NT2/D1 (cell line): ENCODE measurements around the gene SCN8A.
"Not testable (repeated sequence)": the region's sequence is repeated elsewhere in the genome, so short reads cannot be mapped to it uniquely, and the experiment has no call there.

Experiments
- SUZ12 ChIP-seq: IDR thresholded peaks from 2 replicates; pipeline ENCODE4 v1.6.1; 2011; ENCODE audit not compliant: insufficient read length, insufficient read depth; ENCODE audit errors: extremely low read depth
- YY1 ChIP-seq: IDR thresholded peaks from 2 replicates; pipeline ENCODE4 v1.6.1; 2011; ENCODE audit not compliant: insufficient read length, insufficient read depth
- ZNF274 ChIP-seq: IDR thresholded peaks from 2 replicates; pipeline ENCODE4 v1.6.1; 2011; ENCODE audit warnings: mild to moderate bottlenecking, low read depth, low read length

DNA sequence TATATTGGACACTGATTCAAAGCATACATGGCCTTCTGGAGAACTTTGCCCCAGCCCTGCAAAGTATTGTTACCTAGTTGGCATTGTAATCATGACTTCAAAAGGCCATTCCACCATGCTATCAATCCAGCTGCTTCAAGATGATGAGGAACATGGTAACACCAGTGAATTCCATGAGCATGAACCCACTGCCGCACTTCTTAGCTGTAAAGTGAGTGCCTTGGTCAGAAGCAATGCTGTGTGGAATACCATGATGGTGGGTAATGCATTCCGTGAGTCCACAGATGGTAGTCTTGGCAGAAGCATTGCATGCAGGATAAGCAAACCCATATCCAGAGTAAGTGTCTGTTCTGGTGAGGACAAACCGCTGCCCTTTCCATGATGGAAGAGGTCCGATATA lies 207.0 kb downstream of the SCN8A start:
- not testable (repeated sequence) for TF ChIP-seq ZNF274, SUZ12, YY1
